PC-9 (cell line): Measurements from ENCODE around the gene IP6K3.

Experiments
- CTCF ChIP-seq: fragments of 200-600 bp; sonication (generic); conservative IDR thresholded peaks from 2 replicates; pipeline ENCODE4 v1.6.1; 2017; ENCODE audit warnings: mixed run types, antibody characterized with exemption, mild to moderate bottlenecking, moderate library complexity
- EZH2 ChIP-seq: fragments of 200-600 bp; sonication (generic); IDR thresholded peaks from 2 replicates; pipeline ENCODE4 v1.8.0; 2017; ENCODE audit warnings: antibody characterized with exemption, low read depth

- TF ChIP-seq CTCF (no peak), EZH2 (no peak)
Observed at GRCh38 chr6:33724102-33725023, 22.3 kb downstream of the IP6K3 start.
